22Rv1 (cell line): ENCODE results near the gene COL7A1.

Experiments used
- H3K27ac ChIP-seq: fragments of 450-650 bp; 2 replicates; pipeline ENCODE4 v1.5.1; 2017
- ZFX ChIP-seq: fragments of 450-650 bp; IDR thresholded peaks from 2 replicates; pipeline ENCODE4 v1.6.1; 2017; ENCODE audit warnings: antibody characterized with exemption, borderline replicate concordance
- TF ChIP-seq, protein P1 (sequence below): fragments of 450-650 bp; IDR thresholded peaks from 2 replicates; pipeline ENCODE4 v1.5.1; 2017; ENCODE audit warnings: mild to moderate bottlenecking

Gene COL7A1

DNA sequence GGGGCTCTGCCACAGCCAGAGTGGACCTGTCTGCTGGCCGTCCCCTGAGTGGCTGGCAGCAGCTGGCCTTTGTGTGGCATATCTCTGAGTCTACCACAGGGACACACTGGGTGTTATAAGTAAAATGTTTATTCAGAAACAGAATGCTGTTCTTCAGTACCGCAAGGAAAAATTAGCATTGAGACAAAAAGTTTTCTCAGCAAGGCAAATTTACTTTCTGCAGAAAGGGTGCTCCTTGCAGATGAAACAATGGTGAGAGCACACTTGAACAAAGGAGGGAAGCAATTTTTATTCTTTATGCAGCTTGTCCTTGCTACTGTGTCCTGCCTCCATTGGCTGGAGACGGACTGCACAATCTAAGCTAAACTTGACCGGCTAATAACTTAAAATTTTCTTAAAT, 22.4 kb upstream of the COL7A1 start:
- H3K27ac ChIP-seq = peak overlapping the region; percentile 73

DNA sequence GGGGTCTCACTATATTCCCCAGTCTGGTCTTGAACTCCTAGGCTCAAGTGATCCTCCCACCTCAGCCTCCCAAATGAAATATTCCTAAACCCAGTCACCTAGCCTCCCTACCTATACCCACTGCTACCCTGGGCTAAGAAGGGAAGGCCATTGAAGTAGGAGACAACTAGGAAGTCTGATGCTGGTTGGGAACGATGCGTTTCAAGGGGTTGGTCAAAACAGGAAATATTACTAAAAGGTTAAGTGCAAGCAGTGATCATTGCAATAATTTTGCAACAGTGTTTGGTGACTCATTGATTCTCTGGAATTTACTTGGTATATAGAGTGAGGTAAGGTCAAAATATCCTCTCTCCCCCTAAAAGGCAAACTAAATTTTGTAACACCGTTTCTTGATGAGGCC, 18.9 kb upstream of the COL7A1 start:
- TF ChIP-seq, protein P1, sequence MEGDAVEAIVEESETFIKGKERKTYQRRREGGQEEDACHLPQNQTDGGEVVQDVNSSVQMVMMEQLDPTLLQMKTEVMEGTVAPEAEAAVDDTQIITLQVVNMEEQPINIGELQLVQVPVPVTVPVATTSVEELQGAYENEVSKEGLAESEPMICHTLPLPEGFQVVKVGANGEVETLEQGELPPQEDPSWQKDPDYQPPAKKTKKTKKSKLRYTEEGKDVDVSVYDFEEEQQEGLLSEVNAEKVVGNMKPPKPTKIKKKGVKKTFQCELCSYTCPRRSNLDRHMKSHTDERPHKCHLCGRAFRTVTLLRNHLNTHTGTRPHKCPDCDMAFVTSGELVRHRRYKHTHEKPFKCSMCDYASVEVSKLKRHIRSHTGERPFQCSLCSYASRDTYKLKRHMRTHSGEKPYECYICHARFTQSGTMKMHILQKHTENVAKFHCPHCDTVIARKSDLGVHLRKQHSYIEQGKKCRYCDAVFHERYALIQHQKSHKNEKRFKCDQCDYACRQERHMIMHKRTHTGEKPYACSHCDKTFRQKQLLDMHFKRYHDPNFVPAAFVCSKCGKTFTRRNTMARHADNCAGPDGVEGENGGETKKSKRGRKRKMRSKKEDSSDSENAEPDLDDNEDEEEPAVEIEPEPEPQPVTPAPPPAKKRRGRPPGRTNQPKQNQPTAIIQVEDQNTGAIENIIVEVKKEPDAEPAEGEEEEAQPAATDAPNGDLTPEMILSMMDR = no peak
- no peak overlapping the region for H3K27ac ChIP-seq

More for the DNA sequence above, 22.4 kb upstream of the COL7A1 start:
- no peak for TF ChIP-seq ZFX
- TF ChIP-seq, protein P1 = no peak

DNA sequence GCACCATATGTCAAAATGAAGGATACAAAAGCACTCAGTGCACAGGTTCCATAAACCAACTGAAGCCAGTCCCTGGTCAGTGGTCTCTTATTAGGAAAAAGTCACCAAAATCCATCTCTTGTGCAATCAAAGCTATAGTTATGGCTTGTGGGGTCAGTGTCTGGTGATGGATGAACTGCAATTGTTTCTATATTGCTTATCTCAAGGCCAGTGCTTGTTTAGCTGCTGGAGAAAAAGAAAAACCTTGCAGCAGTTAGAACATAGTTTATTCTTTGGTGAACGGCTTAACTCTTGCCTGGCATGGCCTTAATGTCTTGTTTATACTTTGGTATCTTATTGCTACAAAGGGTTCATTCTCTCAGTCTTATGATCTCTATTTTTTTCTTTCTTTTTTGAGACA, 17.2 kb upstream of the COL7A1 start:
- no peak for TF ChIP-seq ZFX
- TF ChIP-seq, protein P1 = no peak

DNA sequence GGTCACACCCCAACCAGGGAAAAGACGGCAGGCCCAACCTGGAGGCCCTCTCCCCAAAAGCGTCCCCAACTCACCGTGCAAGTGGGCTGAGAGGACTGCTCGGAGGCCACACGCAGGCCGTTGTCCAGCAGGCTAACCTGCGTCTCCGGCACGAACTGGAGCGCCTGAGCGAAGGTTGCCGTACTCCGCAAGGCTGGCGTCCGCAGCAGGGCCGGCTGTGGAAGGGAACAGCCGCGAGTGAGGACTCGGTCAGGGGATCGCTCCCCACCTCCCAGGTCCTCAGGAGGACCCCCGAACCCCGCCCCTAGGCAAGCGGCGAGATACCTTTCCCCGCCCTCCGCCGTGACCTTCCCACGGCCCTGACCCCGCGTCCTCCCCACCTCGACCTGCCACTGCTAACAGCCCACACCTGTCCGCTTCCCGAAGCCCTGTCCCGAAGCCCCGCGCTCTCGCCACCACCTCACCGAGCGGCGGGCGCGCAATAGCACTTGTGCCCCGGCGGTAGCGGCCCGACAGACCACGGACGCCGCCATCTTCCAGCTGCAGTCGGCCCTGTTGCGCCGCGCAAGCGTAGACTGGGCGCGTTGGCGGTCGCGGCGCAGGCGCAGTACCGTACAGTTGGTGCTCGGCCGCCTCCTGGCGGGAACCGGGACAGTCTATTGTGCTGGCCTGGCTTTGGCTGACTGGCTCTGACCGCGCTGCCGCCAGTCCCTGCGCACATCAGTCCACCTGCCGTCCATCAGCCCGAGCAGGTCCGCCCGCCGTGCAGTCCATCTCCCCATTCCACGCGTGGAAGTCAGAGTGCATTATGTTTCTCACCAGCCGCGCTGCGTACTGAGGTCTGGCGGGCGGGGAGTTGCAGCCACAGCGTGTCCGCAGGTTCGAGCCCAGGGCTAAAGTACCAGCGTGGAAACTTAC, 14.2 kb upstream of the COL7A1 start, which contains the start of gene UQCRC1:
Gene UQCRC1 (minus strand): TSS at position 559 of the 918 bp plus-strand sequence. CDS start 26 bp downstream, at position 533.
- TF ChIP-seq, protein P1 = peak; percentile 78
- TF ChIP-seq ZFX = no peak
- peak within 1 kb of the TSS; percentile 94 for H3K27ac ChIP-seq

More for the DNA sequence above, 17.2 kb upstream of the COL7A1 start:
- no peak overlapping the region for H3K27ac ChIP-seq

DNA sequence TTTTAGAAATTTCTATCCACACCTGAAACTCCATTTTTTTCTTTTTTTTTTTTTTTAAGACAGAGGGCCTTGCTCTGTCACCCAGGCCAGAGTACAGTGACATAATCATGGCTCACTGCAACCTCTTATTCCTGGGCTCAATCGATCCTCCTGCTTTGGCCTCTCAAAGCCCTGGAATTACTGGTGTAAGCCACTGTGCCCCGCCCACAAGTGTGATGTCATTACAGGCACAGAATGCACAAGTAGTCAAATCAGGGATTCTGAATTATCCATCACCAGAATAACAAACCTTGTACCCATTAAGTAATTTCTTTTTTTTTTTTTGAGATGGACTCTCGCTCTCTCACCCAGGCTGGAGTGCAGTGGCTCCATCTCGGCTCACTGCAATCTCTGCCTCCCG, 12.4 kb upstream of the COL7A1 start:
- TF ChIP-seq, protein P1 = no peak
- TF ChIP-seq ZFX = no peak
- 0 out of 2 replicates have a peak overlapping the region, but pooled peaks have one; percentile 94 for H3K27ac ChIP-seq

DNA sequence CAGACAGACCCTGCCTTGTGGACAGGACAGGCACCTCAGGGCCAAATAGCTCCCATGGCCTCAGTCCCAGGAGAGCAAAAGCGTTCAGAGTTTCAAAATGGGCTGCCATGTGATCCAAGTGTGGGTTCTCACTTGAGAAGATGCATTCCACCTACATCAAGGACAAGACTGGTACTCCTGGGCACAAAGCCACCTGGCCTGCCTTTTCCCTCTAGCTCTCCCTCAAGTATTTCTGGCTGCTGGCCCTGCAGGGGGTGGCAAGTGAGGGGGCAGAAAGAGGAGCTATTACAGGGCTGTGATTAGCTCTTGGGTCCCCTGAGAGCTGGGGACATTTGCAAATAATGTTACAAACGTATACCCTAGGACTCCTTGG, 6.5 kb upstream of the COL7A1 start:
- no peak for TF ChIP-seq ZFX
- TF ChIP-seq, protein P1 = no peak
- no peak overlapping the region for H3K27ac ChIP-seq
